ENCODE data around the gene SP140L. TPM values are rescaled to one million over a fixed set of nuclear protein-coding genes. Genes with fewer than 3 reads are reported as not detected.
"Not testable (repeated sequence)": the region's sequence is repeated elsewhere in the genome, so short reads cannot be mapped to it uniquely, and the experiment has no call there.

SP140L gene
- total and polyA plus RNA-seq, 2 donors: 11.9 to 26.5 TPM

DNA sequence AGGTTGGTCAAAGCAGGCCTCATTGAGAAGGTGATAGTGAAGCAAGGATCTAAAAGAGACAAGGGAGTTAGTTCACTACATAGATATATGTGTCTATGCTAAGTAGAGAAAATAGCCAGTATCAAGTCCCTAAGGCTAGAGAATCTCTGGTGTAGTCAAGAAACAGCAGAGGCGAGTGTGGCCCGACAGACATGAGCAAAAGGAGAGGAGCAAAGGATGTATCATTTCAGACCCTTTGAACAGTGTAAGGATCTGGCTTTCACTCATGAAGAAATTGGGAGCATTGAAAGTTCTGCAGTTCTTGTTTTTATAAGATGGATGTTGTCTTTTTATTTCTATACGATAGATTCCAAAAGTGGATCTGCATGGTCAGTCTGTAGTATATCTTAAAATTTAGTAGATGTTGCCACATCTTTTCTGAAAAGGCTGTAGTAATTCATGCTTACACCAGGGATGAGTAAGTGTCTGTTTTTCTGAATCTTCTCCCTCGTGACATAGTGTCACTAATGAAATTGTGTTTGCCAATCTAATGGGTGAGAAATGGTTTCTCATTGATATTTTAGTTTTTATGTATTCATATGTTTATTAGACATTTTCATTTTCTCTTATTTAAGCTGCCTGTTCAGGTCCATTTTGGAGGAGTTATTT lies 107.8 kb downstream of the SP140L start:
- WGBS: 84% methylated on average over 4 of the region's 4 CpGs
- peaks cover 8% of the 10 kb centered on the region in 2 donors for H3K36me3 ChIP-seq (ENCODE audit: control insufficient read depth in 2 of 2, insufficient read depth in 2 of 2, low read length in 1 of 2)

DNA sequence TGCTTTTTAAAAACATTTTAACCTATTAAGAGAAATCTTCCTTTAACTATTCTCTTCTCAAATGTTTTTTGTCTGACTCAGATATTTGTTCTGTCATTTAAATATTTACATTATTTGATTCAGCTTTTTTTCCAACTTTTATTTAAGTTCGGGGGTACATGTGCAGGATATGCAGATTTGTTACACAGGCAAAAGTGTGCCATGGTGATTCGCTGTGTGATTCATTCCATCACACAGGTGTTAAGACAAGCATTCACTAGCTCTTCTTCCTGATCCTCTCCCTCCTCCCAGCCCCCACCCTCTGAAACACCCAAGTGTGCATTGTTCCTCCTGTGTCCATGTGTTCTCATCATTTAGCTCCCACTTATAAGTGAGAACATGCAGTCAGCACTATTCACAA lies 108.4 kb downstream of the SP140L start:
- no peak overlapping the region for H3K4me3 ChIP-seq (ENCODE audit: low read length in 2 of 2)
- WGBS: 98% methylated on average over 2 of the region's 2 CpGs
- DNase-seq (ENCODE audit: low read depth in 6 of 9, low spot score in 9 of 9): no peak
- H3K36me3 ChIP-seq (ENCODE audit: control insufficient read depth in 2 of 2, insufficient read depth in 2 of 2, low read length in 1 of 2): peaks cover 3 to 8% of the 10 kb centered on the region in 2 donors
- no peaks in the 10 kb centered on the region for H3K27me3 ChIP-seq (ENCODE audit: control insufficient read depth in 2 of 2, insufficient read depth in 1 of 2, low read length in 1 of 2)
- H3K27ac ChIP-seq (ENCODE audit: low read depth in 1 of 2, low read length in 1 of 2): no peak overlapping the region
- peaks cover 2 to 7% of the 10 kb centered on the region in 2 donors for H3K9me3 ChIP-seq (ENCODE audit: control insufficient read depth in 2 of 2, insufficient read depth in 1 of 2, low read length in 1 of 2)
- peaks cover 6% of the 10 kb centered on the region in 2 donors for H3K4me1 ChIP-seq (ENCODE audit: control insufficient read depth in 2 of 2, insufficient read depth in 2 of 2, low read length in 2 of 2)

More for the DNA sequence above, 107.8 kb downstream of the SP140L start:
- no peak for DNase-seq (ENCODE audit: low read depth in 6 of 9, low spot score in 9 of 9)
- H3K9me3 ChIP-seq (ENCODE audit: control insufficient read depth in 2 of 2, insufficient read depth in 1 of 2, low read length in 1 of 2): peaks cover 2 to 13% of the 10 kb centered on the region in 2 donors
- H3K4me1 ChIP-seq (ENCODE audit: control insufficient read depth in 2 of 2, insufficient read depth in 2 of 2, low read length in 2 of 2): peaks cover 6% of the 10 kb centered on the region in 2 donors
- H3K27ac ChIP-seq (ENCODE audit: low read depth in 1 of 2, low read length in 1 of 2): no peak overlapping the region
- no peak overlapping the region for H3K4me3 ChIP-seq (ENCODE audit: low read length in 2 of 2)
- H3K27me3 ChIP-seq (ENCODE audit: control insufficient read depth in 2 of 2, insufficient read depth in 1 of 2, low read length in 1 of 2): no peaks in the 10 kb centered on the region

DNA sequence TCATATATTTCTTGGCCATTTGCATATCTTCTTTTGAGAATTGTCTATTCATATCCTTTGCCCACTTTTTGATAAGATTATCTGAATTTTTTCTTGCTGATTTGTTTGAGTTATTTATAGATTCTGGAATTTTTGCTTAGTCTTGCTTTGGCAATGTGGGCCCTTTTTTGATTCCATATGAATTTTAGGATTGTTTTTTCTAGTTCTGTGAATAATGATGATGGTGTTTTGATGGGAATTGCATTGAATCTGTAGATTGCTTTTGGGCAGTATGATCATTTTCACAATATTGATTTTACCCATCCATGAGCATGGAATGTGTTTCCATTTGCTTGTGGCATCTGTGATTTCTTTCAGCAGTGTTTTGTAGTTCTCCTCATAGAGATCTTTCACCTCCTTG lies 112.1 kb downstream of the SP140L start:
- not testable (repeated sequence) for H3K27me3 ChIP-seq (ENCODE audit: control insufficient read depth in 2 of 2, insufficient read depth in 1 of 2, low read length in 1 of 2); H3K4me1 ChIP-seq (ENCODE audit: control insufficient read depth in 2 of 2, insufficient read depth in 2 of 2, low read length in 2 of 2); H3K27ac ChIP-seq (ENCODE audit: low read depth in 1 of 2, low read length in 1 of 2); H3K4me3 ChIP-seq (ENCODE audit: low read length in 2 of 2); H3K9me3 ChIP-seq (ENCODE audit: control insufficient read depth in 2 of 2, insufficient read depth in 1 of 2, low read length in 1 of 2); DNase-seq (ENCODE audit: low read depth in 6 of 9, low spot score in 9 of 9)
- peaks cover 4 to 16% of the 10 kb centered on the region in 2 donors for H3K36me3 ChIP-seq (ENCODE audit: control insufficient read depth in 2 of 2, insufficient read depth in 2 of 2, low read length in 1 of 2)

DNA sequence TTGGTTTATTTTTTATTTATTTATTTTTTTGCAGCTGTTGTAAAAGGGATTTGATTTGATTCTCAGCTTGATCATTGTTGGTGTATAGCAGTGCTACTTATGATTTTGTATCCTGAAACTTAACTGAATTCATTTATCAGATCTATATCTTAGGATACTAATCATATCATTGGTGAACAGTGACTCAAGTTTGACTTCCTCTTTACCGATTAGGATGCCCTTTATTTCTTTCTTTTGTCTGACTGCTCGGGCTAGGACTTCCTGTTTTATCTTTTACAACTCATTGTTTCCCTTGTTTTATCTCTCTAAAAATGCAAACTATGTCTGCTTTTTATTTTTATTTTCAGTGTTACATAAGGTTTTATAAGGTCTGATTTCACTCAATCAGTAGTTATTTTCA lies 112.6 kb downstream of the SP140L start:
- Histone ChIP-seq H3K27me3 (ENCODE audit: control insufficient read depth in 2 of 2, insufficient read depth in 1 of 2, low read length in 1 of 2) (no peaks in the 10 kb centered on the region), H3K27ac (ENCODE audit: low read depth in 1 of 2, low read length in 1 of 2) (no peak overlapping the region), H3K4me1 (ENCODE audit: control insufficient read depth in 2 of 2, insufficient read depth in 2 of 2, low read length in 2 of 2) (peaks cover 0 to 3% of the 10 kb centered on the region in 2 donors), H3K36me3 (ENCODE audit: control insufficient read depth in 2 of 2, insufficient read depth in 2 of 2, low read length in 1 of 2) (peaks cover 7 to 20% of the 10 kb centered on the region in 2 donors), H3K9me3 (ENCODE audit: control insufficient read depth in 2 of 2, insufficient read depth in 1 of 2, low read length in 1 of 2) (peaks cover 2 to 6% of the 10 kb centered on the region in 2 donors), H3K4me3 (ENCODE audit: low read length in 2 of 2) (no peak overlapping the region)
- no peak for DNase-seq (ENCODE audit: low read depth in 6 of 9, low spot score in 9 of 9)
- 5% methylated on average over 2 of the region's 2 CpGs for WGBS

DNA sequence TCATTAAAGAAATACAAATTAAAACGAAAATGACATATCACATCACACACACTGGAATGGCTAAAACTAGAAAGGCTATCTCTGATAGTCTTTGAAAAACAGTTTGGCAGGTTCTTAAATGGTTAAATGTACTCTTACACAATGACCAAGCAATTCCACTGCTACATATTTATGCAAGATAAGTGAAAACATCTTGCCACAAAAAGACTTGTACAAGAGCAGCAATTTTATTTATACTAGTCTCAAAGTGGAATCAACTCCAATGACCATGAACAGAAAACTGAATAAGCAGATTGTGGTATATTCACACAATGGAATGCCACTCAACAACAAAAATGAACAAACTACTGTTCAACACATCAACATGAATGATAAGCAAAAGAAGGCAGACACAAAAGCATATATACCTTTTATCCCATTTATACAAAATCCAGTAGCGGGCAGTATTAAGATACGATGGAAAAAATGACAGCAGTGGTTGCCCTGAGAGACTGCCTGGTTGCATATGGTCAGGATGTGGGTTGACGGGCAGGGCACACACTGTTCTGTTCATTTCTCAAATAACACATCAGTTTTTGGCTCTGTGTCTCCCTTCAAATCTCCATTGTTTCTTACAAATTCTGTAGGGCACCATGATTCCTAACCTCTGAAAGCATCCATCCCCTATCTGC lies 114.4 kb downstream of the SP140L start:
- no peaks in the 10 kb centered on the region for H3K27me3 ChIP-seq (ENCODE audit: control insufficient read depth in 2 of 2, insufficient read depth in 1 of 2, low read length in 1 of 2)
- H3K4me3 ChIP-seq (ENCODE audit: low read length in 2 of 2): no peak overlapping the region
- peak overlapping the region in 1 of 2 donors; percentile 79 for H3K27ac ChIP-seq (ENCODE audit: low read depth in 1 of 2, low read length in 1 of 2)
- DNase-seq (ENCODE audit: low read depth in 6 of 9, low spot score in 9 of 9): peak in 3 of 9 donors; percentile 14 to 34 (median 22)
- H3K36me3 ChIP-seq (ENCODE audit: control insufficient read depth in 2 of 2, insufficient read depth in 2 of 2, low read length in 1 of 2): peaks cover 16 to 32% of the 10 kb centered on the region in 2 donors
- peaks cover 0 to 3% of the 10 kb centered on the region in 2 donors for H3K4me1 ChIP-seq (ENCODE audit: control insufficient read depth in 2 of 2, insufficient read depth in 2 of 2, low read length in 2 of 2)
- peaks cover under 1% of the 10 kb centered on the region in 2 donors for H3K9me3 ChIP-seq (ENCODE audit: control insufficient read depth in 2 of 2, insufficient read depth in 1 of 2, low read length in 1 of 2)
- 46% methylated on average over 4 of the region's 4 CpGs for WGBS

DNA sequence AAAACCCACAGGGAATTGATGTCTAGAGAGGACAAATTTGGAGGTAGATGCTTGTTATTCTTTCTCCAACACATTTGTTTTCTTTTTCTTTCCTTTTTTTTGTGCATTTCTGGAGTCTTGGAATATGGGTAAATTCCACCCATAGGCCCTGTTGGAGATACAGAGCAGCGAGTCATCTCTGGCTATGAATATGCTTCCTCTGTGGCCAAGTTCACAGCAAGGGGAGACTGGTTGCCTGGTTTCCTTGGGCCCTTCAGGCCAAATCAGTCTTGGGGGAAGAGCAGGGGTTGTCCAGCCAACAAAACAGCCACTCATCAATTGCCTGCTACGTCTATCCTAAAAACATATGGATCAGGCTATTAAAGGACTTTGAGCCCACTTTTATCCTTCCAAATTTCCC lies 116.5 kb downstream of the SP140L start:
- H3K4me3 ChIP-seq (ENCODE audit: low read length in 2 of 2): no peak overlapping the region
- H3K36me3 ChIP-seq (ENCODE audit: control insufficient read depth in 2 of 2, insufficient read depth in 2 of 2, low read length in 1 of 2): peaks cover 34 to 54% of the 10 kb centered on the region in 2 donors
- peaks cover 3% of the 10 kb centered on the region in 2 donors for H3K4me1 ChIP-seq (ENCODE audit: control insufficient read depth in 2 of 2, insufficient read depth in 2 of 2, low read length in 2 of 2)
- no peaks in the 10 kb centered on the region for H3K27me3 ChIP-seq (ENCODE audit: control insufficient read depth in 2 of 2, insufficient read depth in 1 of 2, low read length in 1 of 2)
- H3K27ac ChIP-seq (ENCODE audit: low read depth in 1 of 2, low read length in 1 of 2): no peak overlapping the region
- H3K9me3 ChIP-seq (ENCODE audit: control insufficient read depth in 2 of 2, insufficient read depth in 1 of 2, low read length in 1 of 2): no peaks in the 10 kb centered on the region
- 99% methylated on average over 2 of the region's 2 CpGs for WGBS
- no peak for DNase-seq (ENCODE audit: low read depth in 6 of 9, low spot score in 9 of 9)

DNA sequence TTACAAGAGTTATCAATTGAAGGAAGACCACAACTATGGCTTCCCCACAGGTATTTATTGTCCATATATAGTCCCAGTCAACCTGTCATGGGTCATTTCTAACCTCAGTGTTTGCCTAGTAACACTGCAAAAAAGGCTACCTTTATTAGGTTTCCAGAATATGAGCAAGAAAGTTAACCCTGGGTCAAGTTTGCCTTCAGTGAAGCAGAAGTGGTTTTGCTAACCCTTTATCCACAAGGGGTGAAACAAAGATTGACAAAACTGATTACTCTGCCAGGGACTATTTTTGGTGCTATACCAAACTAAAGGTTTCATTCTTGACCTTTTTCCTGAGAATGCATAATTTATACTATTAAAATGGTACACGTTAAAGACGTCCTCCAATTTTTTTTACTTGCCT lies 117.8 kb downstream of the SP140L start:
- peaks cover 46 to 67% of the 10 kb centered on the region in 2 donors for H3K36me3 ChIP-seq (ENCODE audit: control insufficient read depth in 2 of 2, insufficient read depth in 2 of 2, low read length in 1 of 2)
- no peaks in the 10 kb centered on the region for H3K27me3 ChIP-seq (ENCODE audit: control insufficient read depth in 2 of 2, insufficient read depth in 1 of 2, low read length in 1 of 2)
- peaks cover 3% of the 10 kb centered on the region in 2 donors for H3K4me1 ChIP-seq (ENCODE audit: control insufficient read depth in 2 of 2, insufficient read depth in 2 of 2, low read length in 2 of 2)
- H3K4me3 ChIP-seq (ENCODE audit: low read length in 2 of 2): no peak overlapping the region
- no peaks in the 10 kb centered on the region for H3K9me3 ChIP-seq (ENCODE audit: control insufficient read depth in 2 of 2, insufficient read depth in 1 of 2, low read length in 1 of 2)
- DNase-seq (ENCODE audit: low read depth in 6 of 9, low spot score in 9 of 9): no peak
- H3K27ac ChIP-seq (ENCODE audit: low read depth in 1 of 2, low read length in 1 of 2): no peak overlapping the region
- WGBS: 92% methylated on average over 2 of the region's 2 CpGs

DNA sequence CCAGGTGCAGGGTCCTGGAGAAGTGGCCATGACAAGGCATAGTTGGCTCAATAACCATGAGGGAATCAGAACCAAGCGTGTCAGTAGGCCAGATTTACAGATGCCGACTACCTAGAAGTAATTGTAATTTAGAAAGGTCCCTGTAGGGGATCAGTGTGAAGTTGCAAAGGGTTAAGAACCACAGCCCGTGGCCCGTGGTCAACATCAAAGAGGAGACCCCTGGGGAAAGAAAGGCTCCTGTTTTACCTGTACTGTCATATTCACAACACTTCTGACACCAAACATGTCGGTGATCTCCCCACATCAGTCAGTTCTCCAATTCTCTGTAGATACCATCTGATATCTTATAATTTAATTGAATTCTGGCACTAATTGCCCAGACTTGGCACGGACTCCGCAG lies 120.0 kb downstream of the SP140L start:
- Histone ChIP-seq H3K36me3 (ENCODE audit: control insufficient read depth in 2 of 2, insufficient read depth in 2 of 2, low read length in 1 of 2) (peaks cover 49 to 82% of the 10 kb centered on the region in 2 donors), H3K4me3 (ENCODE audit: low read length in 2 of 2) (no peak overlapping the region), H3K27me3 (ENCODE audit: control insufficient read depth in 2 of 2, insufficient read depth in 1 of 2, low read length in 1 of 2) (no peaks in the 10 kb centered on the region), H3K27ac (ENCODE audit: low read depth in 1 of 2, low read length in 1 of 2) (no peak overlapping the region), H3K4me1 (ENCODE audit: control insufficient read depth in 2 of 2, insufficient read depth in 2 of 2, low read length in 2 of 2) (peaks cover 0 to 3% of the 10 kb centered on the region in 2 donors), H3K9me3 (ENCODE audit: control insufficient read depth in 2 of 2, insufficient read depth in 1 of 2, low read length in 1 of 2) (no peaks in the 10 kb centered on the region)
- DNase-seq (ENCODE audit: low read depth in 6 of 9, low spot score in 9 of 9): no peak
- WGBS: 90% methylated on average over 7 of the region's 7 CpGs

All from thymus (tissue), 11 donors.